Frontal cortex (tissue), 4 donors: ENCODE measurements around the gene DZANK1. TPM values are rescaled to one million over a fixed set of nuclear protein-coding genes. Genes with fewer than 3 reads are reported as not detected.
"Not testable (repeated sequence)": the region's sequence is repeated elsewhere in the genome, so short reads cannot be mapped to it uniquely, and the experiment has no call there.

Experiments used
- DNase-seq, 2 donors: peaks; one replicate each; pipeline ENCODE4 v3.0.0; 2012; ENCODE audit warnings: low spot score in 2 of 2
- FAIRE-seq: peaks from 2 replicates; lab custom pipeline; 2012; peaks lifted over from hg19 to GRCh38; lab: Jason Lieb, UNC
- total RNA-seq: library from RNA; depleted of rRNA; stranded (reverse); fragments of >200 nt; gene quantifications from one replicate; pipeline ENCODE4 v1.2.3, GENCODE V29; 2014
- donor health status: control.
- donor health status: control.
- donor health status: control.

The DZANK1 gene
- total RNA-seq, result 5.3 TPM

GRCh38 chr20:18466894-18467730 is at the start of gene DZANK1, which contains the start of gene POLR3F:
Gene DZANK1, minus strand, starts transcription at chr20:18467030. Its CDS starts 1,672 bp downstream, at chr20:18465358.
Gene POLR3F, plus strand, starts transcription at chr20:18467390. Its CDS starts 117 bp downstream, at chr20:18467507.
- DNase-seq, result peak; percentile 88 to 98
- peak; percentile 49 for FAIRE-seq

DNA sequence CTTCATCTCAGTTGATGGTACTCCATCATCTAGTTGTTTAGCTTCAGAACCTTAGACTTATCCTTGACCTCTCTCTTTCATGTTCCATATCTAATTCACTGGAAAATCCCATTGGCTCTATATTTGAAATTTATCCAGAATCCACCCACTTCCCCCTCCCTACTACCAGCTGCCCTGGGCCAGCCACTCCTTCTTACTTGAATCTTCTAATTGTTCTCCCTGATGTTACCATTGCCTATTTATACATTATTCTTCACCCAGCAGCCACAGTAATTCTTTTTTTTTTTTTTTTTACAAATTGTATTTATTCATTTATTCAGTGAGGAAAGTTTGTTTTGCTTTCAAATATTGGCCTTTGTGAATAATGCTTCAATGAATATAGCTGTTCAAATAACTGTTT is 49.1 kb upstream of the DZANK1 start:
- FAIRE-seq, result no peak
- no peak for DNase-seq

GRCh38 chr20:18514127-18514526 is 47.3 kb upstream of the DZANK1 start:
- FAIRE-seq (no peak), DNase-seq (no peak)

DNA sequence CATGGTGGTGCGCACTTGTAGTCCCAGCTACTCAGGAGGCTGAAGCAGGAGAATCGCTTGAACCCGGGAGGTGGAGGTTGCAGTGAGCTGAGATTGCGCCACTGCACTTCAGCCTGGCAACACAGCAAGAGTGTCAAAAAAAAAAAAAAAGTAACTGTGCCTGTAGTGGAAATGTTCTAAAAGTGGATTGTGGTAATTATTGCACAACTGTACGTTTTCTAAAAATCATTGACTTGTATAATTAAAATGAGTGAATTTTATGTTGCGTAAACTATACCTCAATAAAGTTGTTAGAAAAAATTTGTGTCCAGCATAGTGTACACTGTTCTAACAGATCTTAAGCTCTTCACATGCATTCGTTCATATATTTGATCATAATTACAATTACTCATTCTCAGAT is 46.4 kb upstream of the DZANK1 start:
- DNase-seq, result no peak
- no peak for FAIRE-seq

DNA sequence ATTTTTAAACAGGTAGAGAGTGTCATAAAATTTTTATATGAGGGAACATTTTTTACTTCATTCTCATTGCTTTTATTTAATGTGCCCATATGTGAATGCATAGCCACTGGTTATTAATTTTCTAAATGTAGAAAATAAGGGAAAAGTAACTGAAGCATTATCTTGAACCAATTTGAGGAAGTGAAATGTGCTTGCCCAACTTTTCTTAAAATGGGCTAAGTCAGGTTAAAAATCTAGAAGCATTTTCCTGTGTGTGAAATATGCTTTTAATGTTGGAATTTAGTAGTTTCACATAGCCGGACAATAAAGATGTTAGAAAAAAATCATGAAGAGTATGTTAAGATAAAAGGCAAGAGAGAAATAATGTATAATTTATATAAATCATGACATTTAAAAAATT is 44.7 kb upstream of the DZANK1 start:
- DNase-seq (no peak), FAIRE-seq (no peak)

- FAIRE-seq (peak; percentile 37), DNase-seq (peak; percentile 78 to 90)
These were observed 40.7 kb upstream of the DZANK1 start, which contains the start of gene SEC23B for GRCh38 chr20:18507218-18508191. Gene SEC23B, plus strand, starts transcription at chr20:18507940. Its CDS starts 2,896 bp downstream, at chr20:18510836.

DNA sequence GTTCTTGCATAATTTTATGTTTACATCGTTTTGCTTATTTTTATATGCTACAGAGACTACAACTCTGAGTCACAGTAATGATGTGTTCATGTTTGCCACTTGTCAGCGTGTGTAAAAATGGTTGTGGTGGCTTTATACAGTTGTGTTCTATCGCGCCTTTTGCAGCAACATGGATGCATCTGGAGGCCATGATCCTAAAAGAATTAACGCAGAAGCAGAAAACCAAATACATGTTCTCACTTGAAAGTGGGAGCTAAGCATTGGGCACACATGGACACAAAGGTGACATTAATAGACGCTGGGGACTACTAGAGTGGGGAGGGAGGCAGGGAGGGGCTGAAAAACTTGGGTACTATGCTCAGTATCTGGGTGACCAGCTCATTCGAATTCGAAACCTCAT is 39.9 kb upstream of the DZANK1 start:
- no peak for DNase-seq
- no peak for FAIRE-seq

- DNase-seq, result no peak
- FAIRE-seq, result no peak
These were observed 37.7 kb upstream of the DZANK1 start for GRCh38 chr20:18504479-18505060.

DNA sequence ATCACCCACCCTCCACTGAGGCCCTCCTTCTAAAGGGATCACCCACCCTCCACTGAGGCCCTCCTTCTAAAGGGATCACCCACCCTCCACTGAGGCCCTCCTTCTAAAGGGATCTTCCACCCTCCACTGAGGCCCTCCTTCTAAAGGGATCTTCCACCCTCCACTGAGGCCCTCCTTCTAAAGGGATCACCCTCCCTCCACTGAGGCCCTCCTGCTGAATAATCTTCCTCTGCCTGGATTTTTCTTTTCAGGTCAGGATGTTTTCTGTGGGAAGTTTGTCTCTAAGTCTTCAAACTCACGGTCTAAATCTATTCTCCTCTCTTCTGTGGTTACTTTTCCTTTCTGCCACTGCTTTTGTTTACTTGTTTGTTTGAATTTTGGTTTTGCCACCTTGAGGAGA is 34.8 kb upstream of the DZANK1 start:
- DNase-seq, FAIRE-seq: not testable (repeated sequence)

DNA sequence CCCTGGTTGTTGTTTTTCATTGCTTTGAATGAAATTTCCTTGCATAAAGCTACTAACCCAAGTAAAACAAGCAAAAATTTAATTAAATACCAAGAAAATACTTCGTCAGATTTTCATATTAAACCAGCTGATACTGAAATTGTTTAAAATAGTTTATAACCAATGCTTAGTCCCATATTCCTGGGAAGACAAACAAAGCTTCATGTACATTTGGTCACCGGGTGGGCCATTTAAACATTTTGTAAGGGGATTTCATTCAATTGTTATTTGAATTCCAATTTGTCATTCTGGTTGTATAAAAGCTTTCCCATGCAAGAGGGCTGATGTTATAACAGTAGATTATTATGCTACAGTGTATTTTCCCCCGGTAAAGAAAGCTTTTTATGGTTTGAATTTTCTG is 30.8 kb upstream of the DZANK1 start:
- FAIRE-seq (no peak), DNase-seq (no peak)

- DNase-seq (peak; percentile 50 to 73), FAIRE-seq (no peak)
These were observed 30.1 kb upstream of the DZANK1 start, which contains the start of gene RBBP9 for GRCh38 chr20:18496740-18497592. Gene RBBP9, minus strand, starts transcription at chr20:18497225. Its CDS starts 58 bp downstream, at chr20:18497167.

DNA sequence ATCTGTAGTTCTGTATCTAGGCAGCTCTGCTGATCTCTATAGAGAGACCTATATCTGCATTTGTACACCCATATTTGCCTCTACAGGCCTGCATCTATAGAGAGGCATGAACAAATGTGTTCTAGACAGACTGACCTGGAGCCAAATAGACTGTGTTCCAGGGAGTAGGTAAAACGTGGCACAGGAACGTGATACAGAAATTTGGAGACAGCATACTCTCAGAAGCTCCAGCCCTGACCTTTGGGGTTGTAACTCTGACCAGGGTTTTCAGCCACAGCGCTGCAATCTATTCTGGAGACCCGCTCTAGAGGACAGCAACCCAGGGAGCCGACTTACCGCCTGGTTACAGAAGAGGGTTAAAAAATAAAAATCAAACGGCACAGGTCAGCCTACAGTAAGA is 29.2 kb upstream of the DZANK1 start:
- FAIRE-seq, result no peak
- no peak for DNase-seq

DNA sequence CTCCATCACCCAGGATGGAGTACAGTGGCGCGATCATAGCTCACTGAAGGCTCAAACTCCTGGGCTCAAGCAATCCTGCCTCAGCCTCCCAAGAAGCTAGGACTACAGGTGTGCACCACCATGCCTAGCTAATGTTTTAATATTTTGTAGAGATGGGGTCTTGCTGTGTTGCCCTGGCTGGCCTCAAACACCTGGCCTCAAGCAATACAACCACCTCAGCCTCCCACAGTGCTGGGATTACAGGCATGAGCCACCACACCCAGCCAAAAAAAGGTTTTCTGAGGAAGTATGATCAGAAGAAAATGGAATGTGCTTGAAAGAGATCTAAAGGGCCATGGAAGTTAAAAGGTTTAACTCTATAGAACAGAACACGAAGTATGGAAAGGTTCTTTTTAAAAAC is 21.5 kb upstream of the DZANK1 start:
- DNase-seq (no peak), FAIRE-seq (no peak)

GRCh38 chr20:18481596-18481995 is 14.8 kb upstream of the DZANK1 start:
- DNase-seq (no peak), FAIRE-seq (no peak)

- DNase-seq, result no peak
- no peak for FAIRE-seq
These were observed 11.0 kb upstream of the DZANK1 start for GRCh38 chr20:18477821-18478220.

DNA sequence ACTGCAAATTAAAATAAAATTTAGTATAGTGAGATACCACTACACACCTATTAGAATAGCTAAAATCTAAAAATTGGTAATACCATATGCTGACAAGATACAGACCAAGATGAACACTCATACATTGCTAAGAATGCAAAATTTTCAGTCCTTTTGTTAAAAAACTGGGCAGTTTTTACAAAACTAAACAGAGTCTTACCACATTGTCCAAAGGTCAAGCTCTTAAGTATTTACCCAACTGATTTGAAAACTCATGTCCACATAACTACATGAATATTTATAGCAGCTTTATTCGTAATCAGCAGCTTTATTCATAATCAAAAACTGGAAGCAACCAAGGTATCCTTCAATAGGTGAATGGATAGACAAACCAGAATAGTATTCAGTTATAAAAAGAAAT is 10.4 kb upstream of the DZANK1 start:
- DNase-seq, result no peak
- FAIRE-seq, result no peak

- FAIRE-seq (no peak), DNase-seq (no peak)
These were observed 296 bp downstream of the DZANK1 start for GRCh38 chr20:18466574-18466893.

DNA sequence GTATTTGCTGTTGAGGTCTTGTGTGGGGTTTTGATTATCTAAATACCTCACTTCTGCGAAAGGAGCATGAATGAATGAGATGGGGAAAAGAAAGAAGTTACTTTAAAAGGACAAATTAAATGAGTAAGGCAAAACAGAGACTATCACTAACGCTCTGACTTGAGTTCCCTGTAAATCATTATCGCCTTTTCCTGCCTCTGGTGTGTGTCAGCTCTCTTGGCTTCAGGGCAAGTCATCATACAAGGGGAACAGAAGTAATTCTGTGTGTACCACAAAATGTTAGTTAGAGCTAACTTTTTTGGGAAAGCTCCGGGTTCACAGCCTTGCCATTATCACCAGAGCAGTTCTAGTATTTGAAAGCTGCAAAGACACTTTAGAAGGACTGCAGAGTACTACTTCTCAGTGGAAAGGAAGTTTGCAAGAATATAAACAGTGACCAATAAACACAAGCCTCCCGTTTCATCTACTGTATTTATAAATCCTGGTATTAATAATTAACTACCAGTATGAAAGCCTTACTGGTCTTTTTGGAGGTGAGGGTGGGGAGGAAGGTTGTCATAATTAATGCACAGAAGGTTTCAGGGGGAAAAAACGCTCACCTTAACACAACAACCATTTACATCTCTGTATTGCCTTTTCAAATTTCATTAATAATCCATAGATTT is 1.2 kb downstream of the DZANK1 start:
- DNase-seq, result no peak
- FAIRE-seq, result no peak

GRCh38 chr20:18456600-18456999 is 10.2 kb downstream of the DZANK1 start:
- no peak for FAIRE-seq
- no peak for DNase-seq
